ENCODE data around the gene LRRFIP2.

LRRFIP2 gene

DNA sequence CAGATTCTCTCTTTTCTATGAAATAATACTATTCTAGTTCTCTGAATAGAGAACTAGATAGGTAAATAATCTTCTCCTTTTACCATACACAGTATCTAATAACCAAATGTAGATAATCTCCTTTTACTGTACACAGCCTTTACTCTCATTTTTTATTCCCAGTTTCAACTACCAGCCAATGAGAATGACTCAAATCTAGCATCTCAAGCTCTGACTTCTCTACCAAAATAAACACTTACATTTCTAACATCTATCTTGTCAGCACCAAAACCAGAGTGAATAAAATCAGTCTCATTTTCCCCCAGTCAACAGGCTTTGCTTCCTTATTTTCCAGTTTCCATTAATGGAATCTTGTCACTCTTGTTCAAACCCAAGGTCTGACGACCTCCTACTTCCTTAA lies 36.9 kb downstream of the LRRFIP2 start:
- no peak for DNase-seq (ENCODE audit: low read depth)
- TF ChIP-seq, protein P1, sequence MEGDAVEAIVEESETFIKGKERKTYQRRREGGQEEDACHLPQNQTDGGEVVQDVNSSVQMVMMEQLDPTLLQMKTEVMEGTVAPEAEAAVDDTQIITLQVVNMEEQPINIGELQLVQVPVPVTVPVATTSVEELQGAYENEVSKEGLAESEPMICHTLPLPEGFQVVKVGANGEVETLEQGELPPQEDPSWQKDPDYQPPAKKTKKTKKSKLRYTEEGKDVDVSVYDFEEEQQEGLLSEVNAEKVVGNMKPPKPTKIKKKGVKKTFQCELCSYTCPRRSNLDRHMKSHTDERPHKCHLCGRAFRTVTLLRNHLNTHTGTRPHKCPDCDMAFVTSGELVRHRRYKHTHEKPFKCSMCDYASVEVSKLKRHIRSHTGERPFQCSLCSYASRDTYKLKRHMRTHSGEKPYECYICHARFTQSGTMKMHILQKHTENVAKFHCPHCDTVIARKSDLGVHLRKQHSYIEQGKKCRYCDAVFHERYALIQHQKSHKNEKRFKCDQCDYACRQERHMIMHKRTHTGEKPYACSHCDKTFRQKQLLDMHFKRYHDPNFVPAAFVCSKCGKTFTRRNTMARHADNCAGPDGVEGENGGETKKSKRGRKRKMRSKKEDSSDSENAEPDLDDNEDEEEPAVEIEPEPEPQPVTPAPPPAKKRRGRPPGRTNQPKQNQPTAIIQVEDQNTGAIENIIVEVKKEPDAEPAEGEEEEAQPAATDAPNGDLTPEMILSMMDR (IDR thresholded peaks at IDR 0.05; ENCODE audit: low read depth, low read length, missing control alignments), result no peak
- no peak overlapping the region for H3K4me3 ChIP-seq (ENCODE audit: low read depth, low read length)

DNA sequence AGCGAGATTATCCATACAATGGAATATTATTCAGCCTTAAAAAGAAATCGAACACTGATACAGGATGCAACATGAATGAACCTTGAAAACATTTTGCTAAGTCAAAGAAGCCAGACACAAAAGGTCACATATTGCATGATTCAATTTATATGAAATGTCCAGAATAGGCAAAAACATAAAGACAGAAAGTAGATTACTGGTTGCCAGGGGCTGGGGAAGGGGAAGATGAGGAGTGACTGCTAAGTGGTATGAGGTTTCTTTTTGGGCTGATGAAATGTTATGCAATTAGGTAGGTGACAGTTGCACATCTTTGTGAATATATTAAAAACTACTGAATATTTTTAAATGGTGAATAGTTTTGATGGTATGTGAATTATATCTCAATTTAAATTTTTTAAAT lies 38.3 kb downstream of the LRRFIP2 start:
- DNase-seq (ENCODE audit: low read depth), result no peak
- H3K4me3 ChIP-seq (ENCODE audit: low read depth, low read length), result no peak overlapping the region
- TF ChIP-seq, protein P1 (IDR thresholded peaks at IDR 0.05; ENCODE audit: low read depth, low read length, missing control alignments), result no peak

DNA sequence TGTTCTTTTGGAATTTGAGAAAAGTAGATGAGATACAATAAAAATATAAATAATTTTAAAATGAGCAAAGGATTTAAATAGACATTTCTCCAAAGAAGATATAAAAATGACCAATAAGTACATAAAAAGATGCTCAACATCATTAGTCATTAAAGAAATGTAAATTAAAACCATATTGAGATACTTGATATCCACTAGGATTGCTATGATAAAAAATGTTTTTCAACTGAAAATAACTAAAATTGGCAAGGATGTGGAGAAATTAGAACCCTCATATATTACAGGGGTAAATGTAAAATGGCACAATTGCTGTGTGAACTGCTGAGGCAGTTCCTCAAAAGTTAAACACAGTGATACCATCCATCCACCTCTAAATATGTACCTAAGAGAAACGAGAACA lies 38.8 kb downstream of the LRRFIP2 start:
- no peak for DNase-seq (ENCODE audit: low read depth)
- no peak overlapping the region for H3K4me3 ChIP-seq (ENCODE audit: low read depth, low read length)
- TF ChIP-seq, protein P1 (IDR thresholded peaks at IDR 0.05; ENCODE audit: low read depth, low read length, missing control alignments), result no peak

DNA sequence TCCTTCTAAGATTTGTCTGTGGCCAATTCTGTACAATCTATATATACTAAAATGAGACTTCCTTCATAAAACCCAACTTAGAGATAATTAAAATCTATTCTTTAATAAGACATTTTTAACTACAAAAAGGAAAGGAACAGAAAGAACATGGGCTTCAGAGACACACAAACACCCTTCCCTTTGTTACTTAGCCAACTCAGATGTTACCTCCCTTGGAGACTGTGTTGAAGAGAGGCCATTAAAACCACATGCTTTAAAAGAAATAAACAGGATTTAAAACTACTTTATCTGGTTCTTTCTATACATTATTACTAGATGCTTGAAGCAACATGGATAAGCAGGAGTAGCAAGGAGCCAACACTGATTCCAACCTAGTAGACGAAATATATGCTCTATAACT lies 42.0 kb downstream of the LRRFIP2 start:
- H3K4me3 ChIP-seq (ENCODE audit: low read depth, low read length), result no peak overlapping the region
- TF ChIP-seq, protein P1 (IDR thresholded peaks at IDR 0.05; ENCODE audit: low read depth, low read length, missing control alignments), result no peak
- DNase-seq (ENCODE audit: low read depth), result no peak

DNA sequence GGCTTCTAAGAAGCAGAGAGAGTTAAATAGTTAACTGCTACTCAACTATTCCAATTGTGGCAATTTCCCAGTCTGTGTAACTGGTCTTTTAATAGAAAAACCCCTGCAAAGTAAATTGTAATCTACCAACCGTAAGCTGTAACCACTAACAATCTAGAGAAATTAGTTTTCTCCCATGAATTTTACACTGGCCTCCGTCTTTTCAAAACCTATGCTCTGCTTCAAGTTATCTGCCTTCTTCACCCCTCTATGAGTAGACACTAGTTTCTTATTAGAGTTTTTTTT lies 42.6 kb downstream of the LRRFIP2 start:
- no peak for DNase-seq (ENCODE audit: low read depth)
- TF ChIP-seq, protein P1 (IDR thresholded peaks at IDR 0.05; ENCODE audit: low read depth, low read length, missing control alignments), result no peak
- H3K4me3 ChIP-seq (ENCODE audit: low read depth, low read length), result no peak overlapping the region

DNA sequence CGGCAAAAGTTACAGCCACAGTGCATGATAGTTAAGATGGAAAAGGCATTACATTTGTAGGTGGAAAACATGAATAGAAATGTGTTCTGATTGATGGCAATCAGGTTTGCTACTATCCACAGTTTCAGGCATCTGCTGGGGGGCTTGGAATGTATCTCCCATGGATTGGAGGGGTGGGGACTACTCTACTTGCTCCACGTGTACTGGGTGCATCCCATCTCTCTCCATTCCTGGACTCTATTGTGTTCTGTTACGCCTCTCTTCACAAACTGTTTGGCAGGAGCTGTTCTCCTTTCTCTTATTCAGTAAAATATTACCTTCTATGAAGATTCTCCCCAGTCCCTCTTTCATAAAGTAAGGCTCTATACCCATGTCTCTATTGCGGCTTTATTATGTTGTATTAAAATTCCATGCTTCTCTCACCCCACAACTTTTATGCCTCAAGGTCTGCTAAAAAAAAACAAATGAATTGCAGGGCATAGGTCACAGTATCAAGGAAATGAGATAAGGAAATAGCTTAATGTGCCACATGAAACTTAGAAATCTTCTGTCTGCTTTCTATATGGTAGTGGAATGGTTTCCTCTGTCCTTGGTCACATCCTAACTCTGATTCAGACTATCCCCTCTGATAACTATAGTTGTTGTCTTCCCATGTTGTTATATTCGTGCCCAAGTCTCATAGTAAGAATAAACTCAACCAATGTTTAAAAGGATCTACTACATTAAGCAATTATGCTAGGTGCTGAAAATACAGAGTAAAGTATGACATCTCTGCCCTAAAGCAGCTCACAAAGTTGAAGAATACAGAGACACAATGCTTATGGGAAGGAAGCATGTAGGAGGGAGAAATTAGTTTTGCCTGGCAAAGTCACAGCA lies 43.2 kb downstream of the LRRFIP2 start:
- TF ChIP-seq, protein P1 (IDR thresholded peaks at IDR 0.05; ENCODE audit: low read depth, low read length, missing control alignments), result no peak
- no peak overlapping the region for H3K4me3 ChIP-seq (ENCODE audit: low read depth, low read length)
- no peak for DNase-seq (ENCODE audit: low read depth)

DNA sequence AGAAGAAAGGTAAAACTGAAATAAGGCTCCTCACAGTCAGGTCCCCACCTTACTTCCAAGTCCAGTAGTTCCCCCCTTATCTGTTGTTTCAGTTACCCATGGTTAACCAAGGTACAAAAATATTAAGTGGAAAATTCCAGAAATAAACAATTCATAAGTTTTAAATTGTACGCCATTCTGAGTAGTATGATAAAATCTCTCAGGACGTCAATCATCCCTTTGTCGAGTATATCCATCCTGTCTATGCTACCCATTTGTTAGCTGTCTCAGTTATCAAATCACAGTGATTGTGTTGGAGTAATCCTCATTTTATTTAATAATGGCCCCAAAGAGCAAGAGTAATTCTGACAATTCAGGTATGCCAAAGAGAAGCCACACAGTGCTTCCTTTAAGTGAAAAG lies 43.9 kb downstream of the LRRFIP2 start:
- TF ChIP-seq, protein P1 (IDR thresholded peaks at IDR 0.05; ENCODE audit: low read depth, low read length, missing control alignments), result no peak
- DNase-seq (ENCODE audit: low read depth), result no peak
- H3K4me3 ChIP-seq (ENCODE audit: low read depth, low read length), result no peak overlapping the region
